ENCODE measurements around the gene PRRG3. TPM values are rescaled to one million over a fixed set of nuclear protein-coding genes. Genes with fewer than 3 reads are reported as not detected.

Gene PRRG3
- total RNA-seq, 1 experiment from 2014 or later, result not detected

DNA sequence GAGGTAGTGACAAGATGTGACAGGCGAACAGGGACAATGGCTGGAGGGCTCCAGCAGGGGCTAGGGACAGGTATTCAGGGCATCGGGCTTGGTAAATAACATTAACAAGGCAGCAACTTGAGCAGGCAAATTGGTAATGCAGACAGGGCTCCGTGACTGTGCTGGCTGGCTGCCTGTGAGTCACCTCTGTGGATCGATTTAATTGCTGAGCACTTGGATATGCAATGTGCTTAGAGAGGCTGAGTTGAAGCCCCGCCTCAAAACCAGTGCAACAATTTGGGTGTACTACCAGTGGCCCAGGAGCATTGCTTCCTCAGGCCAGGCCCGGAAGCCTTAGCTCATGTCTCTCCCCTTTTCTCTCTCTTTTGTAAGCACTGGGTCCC, 58.8 kb downstream of the PRRG3 start:
- TF ChIP-seq CEBPB (IDR thresholded peaks at IDR 0.05; ENCODE audit: low read depth), result no peak
- TF ChIP-seq YY1 (IDR thresholded peaks at IDR 0.05; ENCODE audit: extremely low read depth, insufficient replicate concordance, low read depth, low read length), result no peak
- no peak for TF ChIP-seq ELF1 (IDR thresholded peaks at IDR 0.05; ENCODE audit: borderline replicate concordance, low read depth)
- TF ChIP-seq EZH2phosphoT487 (IDR thresholded peaks at IDR 0.05; ENCODE audit: borderline replicate concordance), result no peak

DNA sequence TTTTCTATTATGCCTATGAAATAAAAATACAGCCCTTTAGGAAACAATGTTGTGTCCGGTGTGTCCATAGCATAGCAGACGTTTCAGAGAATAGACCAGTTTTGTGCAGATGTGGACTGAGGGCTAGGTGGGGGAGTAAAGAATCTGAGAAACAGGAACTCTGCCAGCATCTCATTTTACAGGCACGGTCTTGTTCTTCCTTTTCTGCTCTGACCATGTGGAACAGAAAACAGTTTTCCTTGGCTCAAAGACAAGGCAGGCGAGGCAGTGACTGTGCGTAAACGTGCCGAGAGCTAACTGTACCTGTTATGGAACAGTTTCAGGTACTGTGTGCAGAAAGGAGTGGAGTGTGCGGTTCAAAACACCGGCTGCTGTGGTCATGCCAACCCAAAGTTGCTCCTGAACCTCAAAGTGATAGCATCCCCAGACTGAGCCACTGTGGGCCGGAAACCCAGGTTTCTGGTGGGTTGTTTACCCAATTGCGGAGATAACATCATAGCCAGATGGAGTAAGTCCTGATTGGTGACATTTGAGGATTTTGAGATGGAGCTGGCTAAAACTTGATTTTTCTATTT, 59.5 kb downstream of the PRRG3 start:
- no peaks in the 10 kb centered on the region for H3K9me2 ChIP-seq (ENCODE audit: insufficient read depth)
- H3K4me1 ChIP-seq (ENCODE audit: control insufficient read depth in 1 of 2, insufficient read depth in 2 of 2, low read length in 2 of 2), result peaks cover 4 to 7% of the 10 kb centered on the region in 2 experiments; a peak in 2 of 4 replicates
- H4K20me1 ChIP-seq (ENCODE audit: insufficient read depth), result no peaks in the 10 kb centered on the region
- no peaks in the 10 kb centered on the region; the same call in 1 of the 2 replicates for H3K27me3 ChIP-seq (ENCODE audit: insufficient read depth, low read length)
- ATAC-seq, result no peak
- no peak overlapping the region for H2AFZ ChIP-seq (ENCODE audit: low read depth, low read length, poor library complexity, severe bottlenecking)
- H3K4me3 ChIP-seq (replicated peaks in 1 of 2; ENCODE audit: low read depth in 1 of 2, low read length in 2 of 2), result no peak overlapping the region
- no peak for DNase-seq (ENCODE audit: low read depth, low spot score)
- no TSS peak for BruUV-seq (replicated peaks)
- no peaks in the 10 kb centered on the region for H3K36me3 ChIP-seq (ENCODE audit: control insufficient read depth in 1 of 2, insufficient read depth in 2 of 2, low read length in 2 of 2)
- intact Hi-C loops (cut with micrococcal nuclease), result loop anchor here (5.0 kb wide), 1 partner anchor 588 kb away; no protein-coding TSS in a partner anchor
- no peaks in the 10 kb centered on the region for H3K79me2 ChIP-seq (ENCODE audit: insufficient read depth, low read length)
- no peak overlapping the region for H3K4me2 ChIP-seq (ENCODE audit: low read length)
- CTCF ChIA-PET, result no interaction called here
- no peaks in the 10 kb centered on the region for H3K9me3 ChIP-seq (ENCODE audit: control insufficient read depth in 1 of 2, insufficient read depth in 1 of 2, low read depth in 1 of 2, low read length in 2 of 2)
- RAD21 ChIA-PET (ENCODE audit: low non-redundant PET in 1 of 2, low total read pairs in 2 of 2, uncharacterized antibody in 2 of 2, unreplicated experiment in 2 of 2), result no interaction called here
- no peak overlapping the region for H3K27ac ChIP-seq (ENCODE audit: low read depth, low read length)
- no peak overlapping the region for H3K9ac ChIP-seq (ENCODE audit: low read length)
- POLR2A ChIA-PET, result no interaction called here
- no peak for TF ChIP-seq CEBPB (IDR thresholded peaks at IDR 0.05; ENCODE audit: low read depth)
- TF ChIP-seq SIN3A (IDR thresholded peaks at IDR 0.05; ENCODE audit: low read depth), result no peak
- no peak for TF ChIP-seq SP1 (IDR thresholded peaks at IDR 0.05; ENCODE audit: low read depth)
- TF ChIP-seq ELF1 (IDR thresholded peaks at IDR 0.05; ENCODE audit: borderline replicate concordance, low read depth), result no peak
- TF ChIP-seq, protein P1, sequence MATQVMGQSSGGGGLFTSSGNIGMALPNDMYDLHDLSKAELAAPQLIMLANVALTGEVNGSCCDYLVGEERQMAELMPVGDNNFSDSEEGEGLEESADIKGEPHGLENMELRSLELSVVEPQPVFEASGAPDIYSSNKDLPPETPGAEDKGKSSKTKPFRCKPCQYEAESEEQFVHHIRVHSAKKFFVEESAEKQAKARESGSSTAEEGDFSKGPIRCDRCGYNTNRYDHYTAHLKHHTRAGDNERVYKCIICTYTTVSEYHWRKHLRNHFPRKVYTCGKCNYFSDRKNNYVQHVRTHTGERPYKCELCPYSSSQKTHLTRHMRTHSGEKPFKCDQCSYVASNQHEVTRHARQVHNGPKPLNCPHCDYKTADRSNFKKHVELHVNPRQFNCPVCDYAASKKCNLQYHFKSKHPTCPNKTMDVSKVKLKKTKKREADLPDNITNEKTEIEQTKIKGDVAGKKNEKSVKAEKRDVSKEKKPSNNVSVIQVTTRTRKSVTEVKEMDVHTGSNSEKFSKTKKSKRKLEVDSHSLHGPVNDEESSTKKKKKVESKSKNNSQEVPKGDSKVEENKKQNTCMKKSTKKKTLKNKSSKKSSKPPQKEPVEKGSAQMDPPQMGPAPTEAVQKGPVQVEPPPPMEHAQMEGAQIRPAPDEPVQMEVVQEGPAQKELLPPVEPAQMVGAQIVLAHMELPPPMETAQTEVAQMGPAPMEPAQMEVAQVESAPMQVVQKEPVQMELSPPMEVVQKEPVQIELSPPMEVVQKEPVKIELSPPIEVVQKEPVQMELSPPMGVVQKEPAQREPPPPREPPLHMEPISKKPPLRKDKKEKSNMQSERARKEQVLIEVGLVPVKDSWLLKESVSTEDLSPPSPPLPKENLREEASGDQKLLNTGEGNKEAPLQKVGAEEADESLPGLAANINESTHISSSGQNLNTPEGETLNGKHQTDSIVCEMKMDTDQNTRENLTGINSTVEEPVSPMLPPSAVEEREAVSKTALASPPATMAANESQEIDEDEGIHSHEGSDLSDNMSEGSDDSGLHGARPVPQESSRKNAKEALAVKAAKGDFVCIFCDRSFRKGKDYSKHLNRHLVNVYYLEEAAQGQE (IDR thresholded peaks at IDR 0.05; ENCODE audit: low read depth), result no peak
- TF ChIP-seq CBX3 (IDR thresholded peaks at IDR 0.05; ENCODE audit: low read depth), result no peak
- TF ChIP-seq, protein P2, sequence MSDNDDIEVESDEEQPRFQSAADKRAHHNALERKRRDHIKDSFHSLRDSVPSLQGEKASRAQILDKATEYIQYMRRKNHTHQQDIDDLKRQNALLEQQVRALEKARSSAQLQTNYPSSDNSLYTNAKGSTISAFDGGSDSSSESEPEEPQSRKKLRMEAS (IDR thresholded peaks at IDR 0.05), result no peak
- no peak for TF ChIP-seq POLR2A (IDR thresholded peaks at IDR 0.05; ENCODE audit: borderline replicate concordance, extremely low read depth, insufficient read depth, insufficient read length)
- no peak for TF ChIP-seq RAD21 (IDR thresholded peaks at IDR 0.05; ENCODE audit: low read depth)
- TF ChIP-seq TCF7L2 (IDR thresholded peaks at IDR 0.05; ENCODE audit: borderline replicate concordance, extremely low read depth, insufficient read depth, insufficient read length), result no peak
- no peak for TF ChIP-seq YY1 (IDR thresholded peaks at IDR 0.05; ENCODE audit: extremely low read depth, insufficient replicate concordance, low read depth, low read length)
- TF ChIP-seq, protein P3, sequence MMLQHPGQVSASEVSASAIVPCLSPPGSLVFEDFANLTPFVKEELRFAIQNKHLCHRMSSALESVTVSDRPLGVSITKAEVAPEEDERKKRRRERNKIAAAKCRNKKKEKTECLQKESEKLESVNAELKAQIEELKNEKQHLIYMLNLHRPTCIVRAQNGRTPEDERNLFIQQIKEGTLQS (IDR thresholded peaks at IDR 0.05), result no peak
- TF ChIP-seq POLR2AphosphoS5 (IDR thresholded peaks at IDR 0.05; ENCODE audit: low read depth, low read length), result no peak
- no peak for TF ChIP-seq FOSL1 (IDR thresholded peaks at IDR 0.05; ENCODE audit: low read depth)
- TF ChIP-seq SRF (IDR thresholded peaks at IDR 0.05; ENCODE audit: low read depth), result no peak
- no peak for TF ChIP-seq ZFX (IDR thresholded peaks at IDR 0.05)

More for the DNA sequence above, 58.8 kb downstream of the PRRG3 start:
- Histone ChIP-seq H3K4me2 (ENCODE audit: low read length) (peak overlapping the region; percentile 25), H3K27ac (ENCODE audit: low read depth, low read length) (no peak overlapping the region), H3K27me3 (ENCODE audit: insufficient read depth, low read length) (no peaks in the 10 kb centered on the region; the same call in 1 of the 2 replicates), H3K79me2 (ENCODE audit: insufficient read depth, low read length) (no peaks in the 10 kb centered on the region), H3K4me1 (ENCODE audit: control insufficient read depth in 1 of 2, insufficient read depth in 2 of 2, low read length in 2 of 2) (peaks cover 4 to 7% of the 10 kb centered on the region in 2 experiments; a peak in 2 of 4 replicates), H3K4me3 (replicated peaks in 1 of 2; ENCODE audit: low read depth in 1 of 2, low read length in 2 of 2) (no peak overlapping the region), H3K36me3 (ENCODE audit: control insufficient read depth in 1 of 2, insufficient read depth in 2 of 2, low read length in 2 of 2) (no peaks in the 10 kb centered on the region), H3K9me2 (ENCODE audit: insufficient read depth) (no peaks in the 10 kb centered on the region), H3K9me3 (ENCODE audit: control insufficient read depth in 1 of 2, insufficient read depth in 1 of 2, low read depth in 1 of 2, low read length in 2 of 2) (no peaks in the 10 kb centered on the region), H3K9ac (ENCODE audit: low read length) (no peak overlapping the region), H2AFZ (ENCODE audit: low read depth, low read length, poor library complexity, severe bottlenecking) (no peak overlapping the region), H4K20me1 (ENCODE audit: insufficient read depth) (no peaks in the 10 kb centered on the region)
- DNase-seq (ENCODE audit: low read depth, low spot score) (peak; percentile 10), ATAC-seq (peak; percentile 56)
- ChIA-PET POLR2A (no interaction called here), CTCF (interaction anchor here (1.1 to 2.8 kb wide), 4 partner anchors 40 to 887 kb away, joined by 4 to 32 read pairs (median 8); no protein-coding TSS in a partner anchor), RAD21 (ENCODE audit: low non-redundant PET in 1 of 2, low total read pairs in 2 of 2, uncharacterized antibody in 2 of 2, unreplicated experiment in 2 of 2) (interaction anchor here in 1 of 2 experiments (2.1 kb wide), 1 partner anchor 879 kb away, joined by 11 read pairs; no protein-coding TSS in a partner anchor)
- no TSS peak for BruUV-seq (replicated peaks)
- intact Hi-C loops (cut with micrococcal nuclease), result loop anchor here (5.0 kb wide), 1 partner anchor 588 kb away; no protein-coding TSS in a partner anchor
